ENCODE results near the gene EVA1C.
"Not testable (repeated sequence)": the region's sequence is repeated elsewhere in the genome, so short reads cannot be mapped to it uniquely, and the experiment has no call there.

The EVA1C gene

GRCh38 chr21:32452191-32452590 is 39.7 kb downstream of the EVA1C start:
- DNase-seq; in situ Hi-C loops (cut with MboI; ENCODE audit: low pct_unique_long_range_greater_than_20kb, low sequenced_read_pairs): not testable (repeated sequence)

- in situ Hi-C loops (cut with MboI; ENCODE audit: low pct_unique_long_range_greater_than_20kb, low sequenced_read_pairs), result no loop called here
- DNase-seq, result no peak
Observed at GRCh38 chr21:32452641-32453040, 40.1 kb downstream of the EVA1C start.

GRCh38 chr21:32455548-32455947 is 43.0 kb downstream of the EVA1C start:
- in situ Hi-C loops (cut with MboI; ENCODE audit: low pct_unique_long_range_greater_than_20kb, low sequenced_read_pairs), result no loop called here
- DNase-seq, result no peak

GRCh38 chr21:32456497-32456918 is 44.0 kb downstream of the EVA1C start:
- in situ Hi-C loops (cut with MboI; ENCODE audit: low pct_unique_long_range_greater_than_20kb, low sequenced_read_pairs), result no loop called here
- DNase-seq, result no peak

GRCh38 chr21:32457360-32457840 is 44.9 kb downstream of the EVA1C start:
- DNase-seq, result no peak
- in situ Hi-C loops (cut with MboI; ENCODE audit: low pct_unique_long_range_greater_than_20kb, low sequenced_read_pairs), result no loop called here

GRCh38 chr21:32457962-32458361 is 45.5 kb downstream of the EVA1C start:
- DNase-seq, result no peak
- in situ Hi-C loops (cut with MboI; ENCODE audit: low pct_unique_long_range_greater_than_20kb, low sequenced_read_pairs), result no loop called here

- in situ Hi-C loops (cut with MboI; ENCODE audit: low pct_unique_long_range_greater_than_20kb, low sequenced_read_pairs), result no loop called here
- DNase-seq, result no peak
Observed at GRCh38 chr21:32459972-32460371, 47.5 kb downstream of the EVA1C start.

- no peak for DNase-seq
- in situ Hi-C loops (cut with MboI; ENCODE audit: low pct_unique_long_range_greater_than_20kb, low sequenced_read_pairs), result no loop called here
Observed at GRCh38 chr21:32461503-32461902, 49.0 kb downstream of the EVA1C start.

- DNase-seq; in situ Hi-C loops (cut with MboI; ENCODE audit: low pct_unique_long_range_greater_than_20kb, low sequenced_read_pairs): not testable (repeated sequence)
Observed at GRCh38 chr21:32462564-32462963, 50.1 kb downstream of the EVA1C start.

GRCh38 chr21:32463367-32463766 is 50.9 kb downstream of the EVA1C start:
- DNase-seq, result no peak
- in situ Hi-C loops (cut with MboI; ENCODE audit: low pct_unique_long_range_greater_than_20kb, low sequenced_read_pairs), result no loop called here

GRCh38 chr21:32463889-32464300 is 51.4 kb downstream of the EVA1C start:
- in situ Hi-C loops (cut with MboI; ENCODE audit: low pct_unique_long_range_greater_than_20kb, low sequenced_read_pairs), result no loop called here
- no peak for DNase-seq

- no peak for DNase-seq
- in situ Hi-C loops (cut with MboI; ENCODE audit: low pct_unique_long_range_greater_than_20kb, low sequenced_read_pairs), result no loop called here
Observed at GRCh38 chr21:32467291-32467690, 54.8 kb downstream of the EVA1C start.

- no peak for DNase-seq
- in situ Hi-C loops (cut with MboI; ENCODE audit: low pct_unique_long_range_greater_than_20kb, low sequenced_read_pairs), result no loop called here
Observed at GRCh38 chr21:32468681-32469111, 56.2 kb downstream of the EVA1C start.

- in situ Hi-C loops (cut with MboI; ENCODE audit: low pct_unique_long_range_greater_than_20kb, low sequenced_read_pairs), result no loop called here
- DNase-seq, result no peak
Observed at GRCh38 chr21:32469628-32470027, 57.1 kb downstream of the EVA1C start.

- no peak for DNase-seq
- in situ Hi-C loops (cut with MboI; ENCODE audit: low pct_unique_long_range_greater_than_20kb, low sequenced_read_pairs), result no loop called here
Observed at GRCh38 chr21:32470206-32470605, 57.7 kb downstream of the EVA1C start.

- in situ Hi-C loops (cut with MboI; ENCODE audit: low pct_unique_long_range_greater_than_20kb, low sequenced_read_pairs), result no loop called here
Observed at GRCh38 chr21:32472890-32473765, 60.6 kb downstream of the EVA1C start.

GRCh38 chr21:32474179-32475059 is 61.9 kb downstream of the EVA1C start:
- in situ Hi-C loops (cut with MboI; ENCODE audit: low pct_unique_long_range_greater_than_20kb, low sequenced_read_pairs), result no loop called here
- no peak for DNase-seq

More at GRCh38 chr21:32472890-32473765, 60.6 kb downstream of the EVA1C start:
- no peak for DNase-seq

- DNase-seq, result no peak
- in situ Hi-C loops (cut with MboI; ENCODE audit: low pct_unique_long_range_greater_than_20kb, low sequenced_read_pairs), result no loop called here
Observed at GRCh38 chr21:32475162-32475812, 62.8 kb downstream of the EVA1C start.

- DNase-seq, result no peak
- in situ Hi-C loops (cut with MboI; ENCODE audit: low pct_unique_long_range_greater_than_20kb, low sequenced_read_pairs), result no loop called here
Observed at GRCh38 chr21:32476661-32477423, 64.3 kb downstream of the EVA1C start.
